Measurements from ENCODE around the gene CPTP. TPM values are rescaled to one million over a fixed set of nuclear protein-coding genes. Genes with fewer than 3 reads are reported as not detected.

The CPTP gene
- total and polyA plus RNA-seq, 2 of the 13 experiments (the other 11 are each of a cell fraction or from before 2014, with no cell fraction given), result 5.5 to 9.3 TPM

DNA sequence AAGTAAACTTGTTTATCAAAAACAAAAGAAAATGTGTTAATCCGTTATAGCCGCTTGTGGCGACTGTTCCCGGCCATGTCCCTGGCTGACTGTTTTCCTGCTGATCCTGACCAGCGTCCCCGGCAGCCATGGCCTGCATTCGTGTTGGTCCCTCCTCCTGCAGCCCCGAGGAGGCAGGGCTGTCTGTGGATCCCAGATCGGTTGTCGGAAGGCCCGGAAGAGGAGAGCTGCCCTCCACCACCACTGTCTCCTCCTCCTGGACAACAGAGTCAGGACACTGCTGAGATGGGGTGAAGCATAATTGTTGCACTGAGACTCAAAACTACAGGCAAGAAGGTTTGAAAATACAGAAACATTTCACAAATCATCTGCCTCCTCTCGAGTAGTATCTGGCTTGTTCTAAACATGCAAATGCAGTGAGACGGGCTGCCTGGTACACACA lies 37.4 kb downstream of the CPTP start (continued):
- 0 out of 2 replicates have a peak, but pooled peaks have one; percentile 34 for TF ChIP-seq TARDBP (CRISPR knock-in tag; IDR thresholded peaks at IDR 0.05)
- no peak for TF ChIP-seq ISL2 (CRISPR knock-in tag; IDR thresholded peaks at IDR 0.05)
- TF ChIP-seq ZNF543 (CRISPR knock-in tag; IDR thresholded peaks at IDR 0.05), result 0 out of 2 replicates have a peak, but pooled peaks have one; percentile 47
- TF ChIP-seq, protein P1, sequence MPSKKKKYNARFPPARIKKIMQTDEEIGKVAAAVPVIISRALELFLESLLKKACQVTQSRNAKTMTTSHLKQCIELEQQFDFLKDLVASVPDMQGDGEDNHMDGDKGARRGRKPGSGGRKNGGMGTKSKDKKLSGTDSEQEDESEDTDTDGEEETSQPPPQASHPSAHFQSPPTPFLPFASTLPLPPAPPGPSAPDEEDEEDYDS (CRISPR knock-in tag; IDR thresholded peaks at IDR 0.05), result peak; percentile 33
- no peak for TF ChIP-seq HNF4G (IDR thresholded peaks at IDR 0.05; ENCODE audit: borderline replicate concordance, low read depth, low read length)
- TF ChIP-seq HNF4G (CRISPR knock-in tag; IDR thresholded peaks at IDR 0.05; ENCODE audit: borderline replicate concordance, low read depth), result no peak
- no peak for TF ChIP-seq RAD21 (CRISPR knock-in tag; IDR thresholded peaks at IDR 0.05)
- TF ChIP-seq ZNF761 (CRISPR knock-in tag; conservative IDR thresholded peaks at IDR 0.05), result no peak
- TF ChIP-seq HHEX (CRISPR knock-in tag; IDR thresholded peaks at IDR 0.05), result no peak
- no peak for TF ChIP-seq ZFP90 (CRISPR knock-in tag; IDR thresholded peaks at IDR 0.05; ENCODE audit: borderline replicate concordance)
- TF ChIP-seq CREM (IDR thresholded peaks at IDR 0.05), result no peak
- no peak for TF ChIP-seq CREM (CRISPR knock-in tag; IDR thresholded peaks at IDR 0.05)
- peak; percentile 37; the same call in 1 of the 2 replicates for TF ChIP-seq DMAP1 (CRISPR knock-in tag; IDR thresholded peaks at IDR 0.05)
- no peak for TF ChIP-seq RBAK (CRISPR knock-in tag; IDR thresholded peaks at IDR 0.05)
- no peak for TF ChIP-seq NFE2L2 (IDR thresholded peaks at IDR 0.05; ENCODE audit: low read length)
- no peak for TF ChIP-seq CCDC6 (CRISPR knock-in tag; IDR thresholded peaks at IDR 0.05)
- no peak for TF ChIP-seq ZNF460 (CRISPR knock-in tag; IDR thresholded peaks at IDR 0.05; ENCODE audit: borderline replicate concordance)
- TF ChIP-seq RFXAP (CRISPR knock-in tag; IDR thresholded peaks at IDR 0.05; ENCODE audit: borderline replicate concordance), result no peak
- no peak for TF ChIP-seq ZFP36L2 (CRISPR knock-in tag; IDR thresholded peaks at IDR 0.05)
- no peak for TF ChIP-seq NBN (conservative IDR thresholded peaks at IDR 0.05)
- no peak for TF ChIP-seq MAFF (IDR thresholded peaks at IDR 0.05; ENCODE audit: low read depth, low read length)
- TF ChIP-seq, protein P2, sequence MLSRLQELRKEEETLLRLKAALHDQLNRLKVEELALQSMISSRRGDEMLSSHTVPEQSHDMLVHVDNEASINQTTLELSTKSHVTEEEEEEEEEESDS (CRISPR knock-in tag; IDR thresholded peaks at IDR 0.05; ENCODE audit: borderline replicate concordance), result no peak
- no peak for TF ChIP-seq ZNF350 (CRISPR knock-in tag; IDR thresholded peaks at IDR 0.05; ENCODE audit: borderline replicate concordance, low read depth)
- TF ChIP-seq HNRNPL (IDR thresholded peaks at IDR 0.05; ENCODE audit: low read depth, low read length), result no peak
- TF ChIP-seq, protein P3, sequence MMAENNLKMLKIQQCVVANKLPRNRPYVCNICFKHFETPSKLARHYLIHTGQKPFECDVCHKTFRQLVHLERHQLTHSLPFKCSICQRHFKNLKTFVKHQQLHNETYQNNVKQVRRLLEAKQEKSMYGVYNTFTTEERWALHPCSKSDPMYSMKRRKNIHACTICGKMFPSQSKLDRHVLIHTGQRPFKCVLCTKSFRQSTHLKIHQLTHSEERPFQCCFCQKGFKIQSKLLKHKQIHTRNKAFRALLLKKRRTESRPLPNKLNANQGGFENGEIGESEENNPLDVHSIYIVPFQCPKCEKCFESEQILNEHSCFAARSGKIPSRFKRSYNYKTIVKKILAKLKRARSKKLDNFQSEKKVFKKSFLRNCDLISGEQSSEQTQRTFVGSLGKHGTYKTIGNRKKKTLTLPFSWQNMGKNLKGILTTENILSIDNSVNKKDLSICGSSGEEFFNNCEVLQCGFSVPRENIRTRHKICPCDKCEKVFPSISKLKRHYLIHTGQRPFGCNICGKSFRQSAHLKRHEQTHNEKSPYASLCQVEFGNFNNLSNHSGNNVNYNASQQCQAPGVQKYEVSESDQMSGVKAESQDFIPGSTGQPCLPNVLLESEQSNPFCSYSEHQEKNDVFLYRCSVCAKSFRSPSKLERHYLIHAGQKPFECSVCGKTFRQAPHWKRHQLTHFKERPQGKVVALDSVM (CRISPR knock-in tag; IDR thresholded peaks at IDR 0.05), result no peak
- no peak for TF ChIP-seq BRD4 (CRISPR knock-in tag; IDR thresholded peaks at IDR 0.05)
- no peak for TF ChIP-seq ZFAT (CRISPR knock-in tag; conservative IDR thresholded peaks at IDR 0.05)
- TF ChIP-seq PHF20 (CRISPR knock-in tag; IDR thresholded peaks at IDR 0.05), result no peak
- TF ChIP-seq HDAC6 (IDR thresholded peaks at IDR 0.05; ENCODE audit: low read depth, low read length), result no peak
- TF ChIP-seq, protein P4, sequence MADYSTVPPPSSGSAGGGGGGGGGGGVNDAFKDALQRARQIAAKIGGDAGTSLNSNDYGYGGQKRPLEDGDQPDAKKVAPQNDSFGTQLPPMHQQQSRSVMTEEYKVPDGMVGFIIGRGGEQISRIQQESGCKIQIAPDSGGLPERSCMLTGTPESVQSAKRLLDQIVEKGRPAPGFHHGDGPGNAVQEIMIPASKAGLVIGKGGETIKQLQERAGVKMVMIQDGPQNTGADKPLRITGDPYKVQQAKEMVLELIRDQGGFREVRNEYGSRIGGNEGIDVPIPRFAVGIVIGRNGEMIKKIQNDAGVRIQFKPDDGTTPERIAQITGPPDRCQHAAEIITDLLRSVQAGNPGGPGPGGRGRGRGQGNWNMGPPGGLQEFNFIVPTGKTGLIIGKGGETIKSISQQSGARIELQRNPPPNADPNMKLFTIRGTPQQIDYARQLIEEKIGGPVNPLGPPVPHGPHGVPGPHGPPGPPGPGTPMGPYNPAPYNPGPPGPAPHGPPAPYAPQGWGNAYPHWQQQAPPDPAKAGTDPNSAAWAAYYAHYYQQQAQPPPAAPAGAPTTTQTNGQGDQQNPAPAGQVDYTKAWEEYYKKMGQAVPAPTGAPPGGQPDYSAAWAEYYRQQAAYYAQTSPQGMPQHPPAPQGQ (CRISPR knock-in tag; IDR thresholded peaks at IDR 0.05; ENCODE audit: borderline replicate concordance), result no peak
- TF ChIP-seq ZFP41 (CRISPR knock-in tag; IDR thresholded peaks at IDR 0.05; ENCODE audit: borderline replicate concordance), result no peak
